ENCODE measurements around the gene RASGRP4.

RASGRP4 gene

DNA sequence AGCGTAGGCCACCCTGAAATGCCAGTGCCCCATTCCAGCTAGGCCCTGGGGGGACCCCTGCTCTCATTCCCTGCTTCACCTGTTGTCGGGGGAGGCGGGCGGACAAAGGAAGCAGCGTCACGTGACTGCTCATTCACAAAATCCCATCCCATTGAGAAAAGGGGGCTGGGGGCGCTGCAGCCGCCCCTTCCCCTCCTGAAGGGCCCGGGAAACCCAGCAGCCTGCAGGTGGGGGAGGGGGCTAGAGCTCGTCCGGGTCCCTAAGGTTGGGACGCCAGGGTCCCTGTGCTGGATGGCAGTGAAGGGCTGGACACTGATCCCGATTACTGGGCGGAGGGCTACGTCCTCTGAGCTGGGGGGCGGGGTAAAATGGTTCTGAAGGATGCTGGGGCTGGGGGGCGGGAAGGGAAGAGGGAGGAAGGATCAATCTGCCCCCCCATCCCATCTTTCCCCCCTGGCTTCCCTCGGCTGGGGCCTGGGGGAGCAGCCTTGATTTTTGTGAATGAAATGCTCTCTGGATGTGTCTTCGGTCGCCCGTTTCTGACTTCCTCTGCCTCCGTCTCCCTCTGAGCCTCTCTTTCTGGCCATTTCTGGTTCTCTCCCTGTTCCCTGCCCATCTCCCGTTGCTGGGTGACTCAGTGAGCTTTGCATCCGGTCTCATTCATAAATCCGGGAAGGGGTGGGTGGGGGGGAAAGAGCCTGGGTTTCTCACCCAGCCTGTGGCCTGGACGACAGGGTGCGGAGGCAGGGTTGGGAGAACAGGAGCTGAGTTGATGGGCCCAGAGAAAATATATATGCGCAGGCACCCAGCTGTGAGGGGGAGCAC is 36.7 kb downstream of the RASGRP4 start:
- DNase-seq (ENCODE audit: low read depth in 2 of 2), result no peak

DNA sequence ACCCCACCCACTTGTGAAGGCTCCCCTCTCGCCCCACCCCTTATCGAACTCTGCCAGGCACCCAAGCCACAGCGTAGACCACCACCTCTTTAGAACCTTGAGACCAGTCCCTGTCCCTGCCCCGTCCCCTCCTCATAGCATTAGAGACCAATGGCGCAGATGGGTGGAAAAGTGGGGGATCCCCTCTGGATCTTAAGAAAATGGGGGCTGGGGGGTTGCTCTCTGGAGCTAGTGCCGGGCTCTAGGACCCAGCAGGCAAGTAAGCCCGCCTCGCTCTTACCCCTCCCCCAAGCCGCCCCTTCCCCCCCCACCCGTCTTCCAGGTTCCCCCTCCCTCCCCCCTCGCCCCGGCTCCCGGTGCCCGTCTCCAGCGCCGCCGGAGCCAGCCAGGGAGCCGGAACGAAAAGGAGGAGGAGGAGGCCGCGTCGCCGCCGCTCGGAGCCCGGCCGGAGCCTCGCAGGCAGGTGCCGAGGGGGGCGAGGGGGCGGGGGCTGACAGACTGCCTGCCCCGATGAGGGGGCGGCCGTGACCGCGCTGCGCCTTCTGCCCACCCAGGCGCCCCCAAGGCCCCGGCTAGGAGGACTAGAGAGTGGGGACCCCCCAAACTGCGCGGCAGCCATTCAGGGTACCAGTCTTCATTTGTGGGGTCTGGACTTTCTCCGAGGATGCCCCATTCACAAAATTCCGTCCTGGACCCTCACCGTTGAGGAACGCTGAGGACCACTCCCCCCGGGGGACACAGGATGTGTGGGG is 37.5 kb downstream of the RASGRP4 start, which contains the start of gene SPRED3:
Gene SPRED3, plus strand, starts transcription at position 349 of the 752 bp plus-strand sequence. CDS start 1,606 bp downstream, outside the sequence.
- no peak for DNase-seq (ENCODE audit: low read depth in 2 of 2)

- DNase-seq (ENCODE audit: low read depth in 2 of 2), result peak; percentile 81 to 89
Observed at GRCh38 chr19:38387550-38388348, 38.3 kb downstream of the RASGRP4 start, which contains the start of gene GGN. Gene GGN (minus strand): TSS chr19:38388034. CDS start chr19:38387261, 773 bp downstream.

- DNase-seq (ENCODE audit: low read depth in 2 of 2), result no peak
Observed at GRCh38 chr19:38386971-38387549, 39.0 kb downstream of the RASGRP4 start.

GRCh38 chr19:38386300-38386970 is 39.6 kb downstream of the RASGRP4 start:
- DNase-seq (ENCODE audit: low read depth in 2 of 2), result no peak

GRCh38 chr19:38385804-38386257 is 40.2 kb downstream of the RASGRP4 start:
- no peak for DNase-seq (ENCODE audit: low read depth in 2 of 2)

DNA sequence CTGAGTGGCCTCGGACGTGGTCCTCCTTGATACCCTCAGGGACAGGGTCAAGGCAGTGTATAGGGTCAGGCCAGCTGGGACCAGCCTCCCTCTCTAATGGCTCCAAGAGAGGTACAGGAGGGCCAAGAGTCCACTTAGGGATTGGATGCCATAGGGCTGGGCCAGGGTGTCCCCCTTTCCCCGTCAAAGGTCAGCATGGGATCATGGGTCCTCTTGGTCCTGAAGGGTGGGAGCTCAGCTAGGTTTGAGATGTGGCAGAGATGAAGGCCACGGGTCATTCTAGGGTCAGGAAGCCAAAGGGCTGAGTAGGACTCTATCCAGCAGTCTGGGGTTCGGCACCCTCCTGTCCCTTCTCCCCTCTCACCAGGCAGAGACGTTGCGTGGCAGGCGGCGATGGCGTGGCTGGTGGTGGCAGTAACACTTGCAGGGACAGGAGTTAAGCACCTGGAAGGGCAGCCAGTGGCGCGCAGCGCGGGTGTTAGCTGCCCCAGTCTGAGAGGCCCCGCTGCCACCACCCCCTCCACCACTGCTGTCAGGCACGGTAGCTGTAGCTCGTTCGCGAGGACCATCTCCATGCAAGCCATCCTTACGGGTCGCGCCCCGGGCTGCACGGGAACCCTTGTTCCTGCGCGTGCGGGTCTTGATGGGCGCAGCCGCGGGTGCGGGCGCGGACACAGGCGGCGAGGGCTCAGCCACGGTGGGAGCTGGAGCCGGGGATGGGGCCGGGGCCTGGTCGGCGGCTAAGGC is 40.8 kb downstream of the RASGRP4 start:
- no peak for DNase-seq (ENCODE audit: low read depth in 2 of 2)

- DNase-seq (ENCODE audit: low read depth in 2 of 2), result no peak
Observed at GRCh38 chr19:38384209-38385027, 41.6 kb downstream of the RASGRP4 start.

DNA sequence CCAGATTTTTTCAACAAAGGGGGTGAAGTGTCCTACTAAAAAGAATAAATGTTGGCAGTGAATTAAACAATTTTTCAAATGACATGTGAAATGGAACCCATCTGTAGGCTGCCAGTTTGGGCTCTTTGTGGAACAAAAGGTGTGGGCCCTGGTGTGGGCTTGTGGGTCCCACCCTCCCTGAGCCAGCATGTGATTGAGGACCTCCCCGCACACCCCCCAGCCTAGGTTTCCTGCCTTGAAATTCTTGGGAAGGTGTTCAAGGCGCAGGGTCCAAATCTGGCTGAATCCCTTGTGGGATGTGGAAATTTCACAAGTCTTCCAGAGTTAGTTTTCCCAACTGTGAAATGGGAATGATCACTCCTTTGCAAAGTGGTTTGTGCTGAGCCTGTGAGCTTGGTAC is 42.3 kb downstream of the RASGRP4 start:
- DNase-seq (ENCODE audit: low read depth in 2 of 2), result no peak

DNA sequence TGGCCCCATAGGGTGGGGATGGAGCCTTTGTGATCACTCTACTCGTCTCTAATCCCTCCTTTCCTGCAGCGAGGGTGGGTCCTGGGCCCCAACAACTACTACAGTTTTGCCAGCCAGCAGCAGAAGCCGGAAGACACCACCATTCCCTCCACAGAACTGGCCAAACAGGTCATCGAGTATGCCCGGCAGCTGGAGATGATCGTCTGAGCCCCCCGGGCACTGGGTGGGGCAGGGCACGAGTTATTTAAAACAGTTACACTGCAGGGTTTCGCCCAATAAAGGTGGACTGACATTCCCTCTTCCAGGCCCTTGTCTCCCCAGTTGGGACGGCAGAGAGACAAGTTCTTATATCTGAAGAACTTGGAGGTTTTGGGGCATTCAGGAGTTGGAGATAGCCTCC is 42.8 kb downstream of the RASGRP4 start:
- no peak for DNase-seq (ENCODE audit: low read depth in 2 of 2)

DNA sequence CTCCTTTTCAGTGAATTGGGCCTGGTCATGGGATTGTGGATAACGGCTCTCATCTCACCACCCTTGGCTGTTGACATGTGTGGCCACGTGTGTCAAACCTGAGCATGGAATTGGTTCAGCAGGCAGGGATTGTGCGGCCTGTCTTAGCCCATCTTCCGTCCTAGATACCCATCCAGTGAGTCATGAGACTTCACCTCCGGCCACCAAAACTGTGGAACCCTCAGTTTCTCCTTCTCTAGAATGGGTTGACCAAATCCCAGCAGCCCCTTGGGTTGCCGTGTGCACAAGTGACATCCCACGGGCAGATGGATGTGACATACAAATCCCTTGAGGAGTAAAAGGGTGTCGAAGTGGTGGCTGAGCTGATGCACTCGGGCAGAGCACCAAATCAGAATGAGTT is 44.9 kb downstream of the RASGRP4 start:
- DNase-seq (ENCODE audit: low read depth in 2 of 2), result no peak

GRCh38 chr19:38378866-38379265 is 47.2 kb downstream of the RASGRP4 start:
- DNase-seq (ENCODE audit: low read depth in 2 of 2), result no peak

DNA sequence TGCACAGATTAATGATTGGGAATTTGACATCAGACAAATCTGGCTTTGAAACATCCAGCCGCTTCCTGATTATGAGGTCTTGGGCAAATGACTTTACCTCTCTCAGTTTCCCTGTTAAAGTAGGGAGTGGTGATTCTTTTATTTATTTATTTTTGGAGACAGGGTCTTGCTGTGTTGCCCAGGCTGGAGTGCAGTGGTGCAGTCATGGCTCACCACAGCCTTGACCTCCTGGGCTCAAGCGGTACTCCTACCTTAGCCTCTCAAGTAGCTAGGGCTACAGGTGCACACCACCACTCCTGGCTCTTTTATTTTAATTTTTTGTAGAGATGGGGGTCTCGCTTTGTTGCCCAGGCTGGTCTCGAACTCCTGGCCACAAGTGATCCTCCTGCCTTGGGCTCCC is 49.0 kb downstream of the RASGRP4 start:
- no peak for DNase-seq (ENCODE audit: low read depth in 2 of 2)

GRCh38 chr19:38376576-38376975 is 49.4 kb downstream of the RASGRP4 start:
- DNase-seq (ENCODE audit: low read depth in 2 of 2), result no peak

DNA sequence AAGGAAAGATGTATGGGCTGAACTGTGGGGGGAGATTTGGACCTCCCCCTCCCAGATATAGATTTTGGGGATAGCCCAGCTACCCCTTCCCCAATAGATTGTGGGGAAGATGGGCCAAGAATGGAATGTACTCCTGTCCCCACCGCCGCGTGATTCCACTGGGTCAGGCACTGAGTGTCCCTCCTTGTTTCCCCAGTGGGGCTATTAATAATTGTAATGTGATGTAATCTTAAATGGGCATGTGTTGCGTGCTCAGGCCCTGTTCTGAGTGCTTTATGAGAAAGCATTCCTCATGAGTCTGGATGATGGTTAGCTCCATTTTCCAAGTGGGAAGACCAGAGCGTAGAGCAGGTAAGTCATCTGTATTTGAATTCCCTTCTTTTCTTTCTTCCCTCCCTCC is 50.3 kb downstream of the RASGRP4 start:
- DNase-seq (ENCODE audit: low read depth in 2 of 2), result no peak

DNA sequence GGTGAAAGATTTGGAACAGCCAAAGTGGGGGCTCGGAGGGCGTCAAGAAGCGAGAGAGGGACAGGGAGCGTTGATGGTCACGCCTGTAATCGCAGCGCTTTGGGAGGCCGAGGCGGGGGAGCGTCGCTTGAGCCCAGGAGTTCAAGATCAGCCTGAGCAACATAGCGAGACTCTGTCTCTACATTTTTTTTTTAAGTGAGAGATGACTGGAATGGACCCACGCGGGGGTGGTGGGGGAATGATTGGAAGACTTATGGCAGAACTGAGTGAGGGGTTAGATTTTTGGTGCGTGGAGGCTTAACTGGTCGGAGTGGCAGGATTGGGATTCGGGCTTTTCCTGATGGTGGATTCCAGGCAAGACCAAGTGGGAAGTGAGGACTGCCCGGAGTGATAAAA is 50.9 kb downstream of the RASGRP4 start:
- DNase-seq (ENCODE audit: low read depth in 2 of 2), result no peak

GRCh38 chr19:38374332-38375097 is 51.5 kb downstream of the RASGRP4 start, which contains the start of gene PSMD8:
Gene PSMD8 (plus strand): TSS chr19:38374571. CDS start chr19:38374602, 31 bp downstream.
- peak; percentile 96 to 98 for DNase-seq (ENCODE audit: low read depth in 2 of 2)

- DNase-seq (ENCODE audit: low read depth in 2 of 2), result no peak
Observed at GRCh38 chr19:38373907-38374331, 52.1 kb downstream of the RASGRP4 start.

All from stimulated activated CD4-positive, alpha-beta T cell treated with anti-CD3 and anti-CD28 coated beads, Interleukin-4, amount 100 ng/mL, for 48 hours (primary cell).